GM19238 (cell line): ENCODE measurements around the gene AMBN.

Experiments
- DNase-seq: peaks from one replicate; pipeline ENCODE4 v3.0.0; 2011; ENCODE audit warnings: low spot score; ENCODE audit not compliant: insufficient read length

AMBN gene, protein sequence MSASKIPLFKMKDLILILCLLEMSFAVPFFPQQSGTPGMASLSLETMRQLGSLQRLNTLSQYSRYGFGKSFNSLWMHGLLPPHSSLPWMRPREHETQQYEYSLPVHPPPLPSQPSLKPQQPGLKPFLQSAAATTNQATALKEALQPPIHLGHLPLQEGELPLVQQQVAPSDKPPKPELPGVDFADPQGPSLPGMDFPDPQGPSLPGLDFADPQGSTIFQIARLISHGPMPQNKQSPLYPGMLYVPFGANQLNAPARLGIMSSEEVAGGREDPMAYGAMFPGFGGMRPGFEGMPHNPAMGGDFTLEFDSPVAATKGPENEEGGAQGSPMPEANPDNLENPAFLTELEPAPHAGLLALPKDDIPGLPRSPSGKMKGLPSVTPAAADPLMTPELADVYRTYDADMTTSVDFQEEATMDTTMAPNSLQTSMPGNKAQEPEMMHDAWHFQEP

DNA sequence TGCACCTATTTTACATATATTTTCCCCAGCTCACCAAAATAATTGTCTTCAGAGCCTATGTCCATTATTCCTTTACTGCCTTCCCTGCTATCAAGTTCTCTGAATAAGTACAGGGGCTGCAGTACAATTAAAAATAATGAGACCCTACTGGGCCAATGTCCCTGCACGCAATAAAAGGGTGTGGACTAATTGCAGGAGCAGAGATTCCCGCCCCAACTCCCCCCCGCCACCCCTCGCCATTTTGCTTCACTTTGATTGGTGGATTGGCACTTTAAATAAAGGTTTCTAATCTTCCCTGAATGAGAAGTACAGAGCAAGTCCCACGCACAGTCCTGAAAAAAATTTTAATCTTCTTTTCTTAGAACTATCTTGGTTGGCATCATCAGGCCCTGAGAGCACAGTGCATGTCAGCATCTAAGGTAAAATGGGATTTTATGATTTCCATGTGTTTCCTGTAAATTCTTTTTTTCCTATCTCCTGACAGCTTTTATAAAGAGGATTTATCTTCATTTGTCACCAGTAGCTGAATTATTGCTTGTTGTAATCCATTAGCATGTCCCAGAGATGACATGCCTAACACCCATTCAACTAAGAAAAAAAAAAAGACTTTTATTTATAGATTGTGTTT lies at the start of gene AMBN:
Gene AMBN, plus strand, starts transcription at position 302 of the 628 bp plus-strand sequence. Its CDS starts 103 bp downstream, at position 405.
- no peak for DNase-seq

DNA sequence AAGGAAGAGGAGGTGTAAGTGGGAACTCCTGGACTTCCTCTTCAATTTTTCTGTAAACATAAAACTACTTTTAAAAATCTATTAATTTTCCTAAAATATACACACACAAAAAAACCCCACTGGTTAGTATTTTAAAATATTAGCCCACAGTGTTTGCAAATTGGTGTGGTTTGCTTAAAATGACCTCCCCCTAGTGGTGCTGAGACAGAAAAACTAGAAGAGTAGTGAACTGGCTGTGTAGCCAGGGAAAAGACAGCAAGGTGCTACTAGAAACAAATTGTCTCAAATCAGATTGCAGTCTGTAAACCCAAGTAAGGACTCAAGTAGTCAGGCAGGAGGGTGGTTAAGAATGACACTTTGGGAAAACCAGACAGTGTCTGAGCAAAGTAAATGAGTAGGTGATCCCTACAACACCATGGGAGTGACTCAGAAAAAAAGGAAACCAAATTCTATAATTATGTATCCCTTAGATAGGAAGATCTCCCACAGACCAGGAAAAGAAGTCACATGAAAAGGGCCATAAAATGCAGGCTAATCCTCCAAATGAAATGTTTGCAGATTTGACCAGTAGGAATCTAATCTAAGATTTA lies 47.7 kb upstream of the AMBN start:
- no peak for DNase-seq

DNA sequence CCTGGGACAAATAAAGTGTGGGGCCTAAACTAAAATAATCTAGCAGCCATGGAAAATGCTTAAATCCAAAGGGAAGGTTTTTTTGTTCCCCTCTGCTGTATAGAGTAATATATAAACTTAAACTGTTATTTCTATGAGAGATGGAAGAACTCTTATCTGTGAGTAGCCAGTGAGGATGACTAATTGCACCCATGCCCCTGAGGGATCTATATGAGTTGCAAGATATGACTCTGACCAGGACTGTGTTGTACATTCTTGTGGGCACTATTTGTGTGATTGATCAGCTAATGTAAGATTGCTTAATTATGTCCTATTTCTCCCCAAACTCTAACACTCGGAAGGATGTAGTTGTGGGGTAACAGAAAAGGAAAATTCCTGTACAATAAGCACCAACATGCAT lies 35.2 kb upstream of the AMBN start:
- DNase-seq = no peak

DNA sequence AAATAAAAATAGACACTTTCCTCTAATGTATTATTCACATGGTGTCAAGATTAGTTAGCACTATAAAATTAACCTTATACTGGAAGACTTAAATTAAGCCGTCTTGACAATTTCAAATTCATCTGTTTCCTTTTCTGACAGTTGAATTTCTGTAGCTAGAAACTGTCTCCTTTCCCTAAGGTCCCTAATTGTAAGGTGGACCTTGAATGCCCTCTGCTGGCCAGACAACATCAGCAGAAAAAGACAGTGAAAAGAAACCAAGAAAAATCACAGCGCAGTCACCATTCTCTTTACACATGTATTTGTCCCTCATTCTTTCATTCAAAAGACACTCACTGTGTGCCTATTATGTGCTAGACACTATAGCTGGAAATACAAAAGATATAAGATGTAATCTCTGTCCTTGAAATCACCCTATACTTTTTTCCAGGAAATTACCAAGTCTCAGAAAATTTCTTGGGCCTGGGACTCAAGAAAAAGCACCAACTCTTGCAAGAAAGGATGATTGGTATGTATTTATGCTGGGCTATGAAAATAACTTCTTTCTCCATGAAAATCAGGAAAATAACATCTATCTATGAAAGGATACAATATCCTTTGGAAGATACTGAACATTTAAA lies 32.7 kb upstream of the AMBN start:
- peak; percentile 18 for DNase-seq

DNA sequence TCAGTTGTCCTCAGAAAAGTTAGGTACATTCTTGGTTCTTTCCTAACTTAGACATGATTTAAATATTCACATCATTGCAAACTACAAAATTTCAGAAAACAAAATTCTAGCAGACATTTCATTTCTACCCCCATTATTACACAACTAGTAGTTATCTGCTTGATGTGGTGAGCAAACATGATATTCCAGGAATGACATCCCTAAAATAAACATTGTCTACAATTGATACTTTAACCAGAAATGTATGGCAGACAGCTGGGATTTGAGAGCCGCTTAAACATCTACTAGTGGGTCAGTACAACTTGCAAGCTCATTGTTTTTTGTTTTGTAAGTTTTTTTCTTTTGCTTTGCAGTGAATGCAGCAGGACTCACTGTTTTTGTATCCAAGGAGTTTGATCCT lies 32.1 kb upstream of the AMBN start:
- no peak for DNase-seq

DNA sequence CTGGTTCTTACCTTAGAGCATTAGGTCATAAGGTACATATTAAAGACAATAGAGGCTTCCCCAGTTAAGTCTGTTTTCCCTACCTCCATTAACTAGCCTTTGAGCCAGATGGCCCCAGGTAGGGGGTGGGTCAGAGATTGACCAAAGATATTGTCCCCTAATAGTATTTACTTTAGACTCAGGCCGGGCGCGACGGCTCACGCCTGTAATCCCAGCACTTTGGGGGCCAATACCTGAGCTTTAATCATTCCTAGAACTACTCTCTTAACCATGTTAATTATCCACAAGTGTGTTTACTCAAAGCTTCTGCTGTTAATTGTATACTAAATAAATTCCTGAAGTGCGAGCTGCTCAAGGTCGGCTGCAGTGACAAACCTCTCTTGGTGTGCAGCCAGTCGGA lies 28.0 kb upstream of the AMBN start:
- DNase-seq = no peak

DNA sequence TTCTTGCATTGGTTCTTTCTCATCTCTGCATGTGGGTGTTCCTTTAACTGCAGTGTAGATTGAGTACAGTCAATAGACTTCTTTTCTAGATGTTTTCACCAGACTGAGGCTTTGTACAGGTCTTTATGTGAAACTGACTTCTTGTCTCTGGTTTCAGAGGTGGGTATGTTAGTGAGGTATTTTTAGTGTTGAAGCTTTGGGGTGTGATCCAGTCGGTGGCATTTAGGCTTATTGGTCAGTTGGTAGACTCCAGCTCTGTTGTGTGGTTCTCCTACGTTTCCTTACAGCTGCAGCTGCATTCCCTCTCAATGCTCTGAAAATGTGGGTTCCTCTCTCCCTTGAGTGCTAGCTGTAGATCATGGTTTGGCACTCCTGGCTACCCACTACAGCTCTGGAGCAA lies 21.3 kb upstream of the AMBN start:
- DNase-seq = no peak

DNA sequence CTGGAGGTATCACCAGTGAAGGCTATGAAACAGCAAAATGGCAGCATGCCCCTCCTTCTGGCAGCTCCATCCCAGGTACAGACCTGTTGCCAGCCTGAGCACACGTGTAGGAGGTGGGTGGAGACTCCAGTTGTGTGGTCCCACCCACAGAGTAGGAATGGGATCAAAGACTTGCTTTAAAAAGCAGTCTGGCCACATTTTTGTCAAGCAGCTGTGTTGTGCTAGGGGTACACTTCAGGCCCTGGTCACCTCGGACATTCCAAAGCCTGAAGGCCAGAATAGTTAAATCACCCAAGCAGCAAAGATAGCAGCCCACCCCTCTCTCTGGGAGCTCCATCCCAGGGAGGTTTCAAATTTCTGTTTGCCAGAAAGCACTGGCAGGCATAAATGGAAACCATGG lies 20.3 kb upstream of the AMBN start:
- no peak for DNase-seq

DNA sequence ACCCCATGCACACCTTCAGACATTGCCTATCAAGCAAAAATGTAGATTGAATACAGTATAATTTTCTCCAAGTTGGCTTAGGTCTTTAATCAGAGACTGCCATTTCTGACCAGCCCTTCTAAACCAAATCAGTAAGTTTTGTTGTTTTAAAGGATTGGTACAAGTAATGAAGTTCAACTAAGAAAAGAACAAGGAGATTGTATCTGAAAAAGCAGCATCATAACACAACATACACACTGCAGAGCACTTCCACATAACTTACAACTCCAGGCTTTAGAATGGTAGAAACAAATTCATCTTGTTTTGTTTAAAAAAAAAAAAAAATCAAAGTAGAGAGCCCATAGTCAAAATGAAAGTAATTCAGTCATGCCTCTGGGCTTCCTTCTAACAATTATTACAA lies 16.1 kb upstream of the AMBN start:
- no peak for DNase-seq

DNA sequence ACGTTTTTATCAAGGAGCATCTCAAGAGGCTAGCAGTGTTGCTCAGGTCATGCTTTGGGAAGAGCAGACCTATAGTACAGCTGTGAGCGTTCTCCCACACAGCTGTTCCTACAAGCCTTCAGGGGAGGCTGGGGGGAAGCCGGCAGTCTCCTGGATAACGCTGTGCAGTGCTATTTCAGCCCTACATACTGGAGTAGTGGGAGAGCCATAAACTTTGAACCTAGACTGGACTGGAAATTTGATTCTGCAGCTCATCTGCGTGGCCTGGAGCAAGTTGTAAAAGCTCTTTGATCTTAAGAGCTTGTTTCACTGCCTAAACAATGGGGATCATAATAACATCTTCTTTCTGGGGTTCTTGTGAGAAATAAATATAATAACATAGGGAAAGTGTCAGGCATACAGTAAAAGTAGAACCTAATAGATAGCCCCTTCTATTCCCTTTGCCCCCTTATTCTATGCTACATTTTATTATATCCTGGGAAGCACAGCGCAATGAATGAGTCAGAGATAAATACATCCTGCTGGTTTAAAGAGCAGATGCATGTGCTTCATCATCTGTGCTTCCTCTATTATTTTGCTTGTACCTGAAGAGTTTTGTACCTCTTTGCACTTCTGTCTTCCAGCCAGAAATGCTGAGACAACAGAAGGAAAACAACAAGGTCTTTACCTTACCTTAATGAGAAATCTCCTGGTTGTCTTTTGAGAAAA lies 14.7 kb upstream of the AMBN start:
- no peak for DNase-seq

DNA sequence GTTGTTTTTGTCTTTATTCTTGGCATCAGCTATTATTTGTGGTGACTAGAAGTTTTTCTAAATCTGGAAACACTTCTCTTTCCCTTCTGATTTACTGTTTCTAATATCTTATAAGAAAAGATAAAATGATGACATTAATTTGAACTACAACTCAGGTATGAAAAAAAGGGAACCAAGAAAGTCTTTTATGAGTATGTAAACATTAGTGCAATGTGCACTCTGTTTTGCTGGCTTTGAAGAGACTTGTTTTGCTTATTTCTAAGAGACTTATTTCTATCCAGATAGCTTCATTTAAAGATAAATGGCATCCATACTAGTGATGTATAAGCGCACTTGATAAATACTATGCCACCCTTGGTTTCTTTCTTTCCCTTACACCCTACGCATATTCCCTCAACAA lies 10.1 kb upstream of the AMBN start:
- DNase-seq = no peak

DNA sequence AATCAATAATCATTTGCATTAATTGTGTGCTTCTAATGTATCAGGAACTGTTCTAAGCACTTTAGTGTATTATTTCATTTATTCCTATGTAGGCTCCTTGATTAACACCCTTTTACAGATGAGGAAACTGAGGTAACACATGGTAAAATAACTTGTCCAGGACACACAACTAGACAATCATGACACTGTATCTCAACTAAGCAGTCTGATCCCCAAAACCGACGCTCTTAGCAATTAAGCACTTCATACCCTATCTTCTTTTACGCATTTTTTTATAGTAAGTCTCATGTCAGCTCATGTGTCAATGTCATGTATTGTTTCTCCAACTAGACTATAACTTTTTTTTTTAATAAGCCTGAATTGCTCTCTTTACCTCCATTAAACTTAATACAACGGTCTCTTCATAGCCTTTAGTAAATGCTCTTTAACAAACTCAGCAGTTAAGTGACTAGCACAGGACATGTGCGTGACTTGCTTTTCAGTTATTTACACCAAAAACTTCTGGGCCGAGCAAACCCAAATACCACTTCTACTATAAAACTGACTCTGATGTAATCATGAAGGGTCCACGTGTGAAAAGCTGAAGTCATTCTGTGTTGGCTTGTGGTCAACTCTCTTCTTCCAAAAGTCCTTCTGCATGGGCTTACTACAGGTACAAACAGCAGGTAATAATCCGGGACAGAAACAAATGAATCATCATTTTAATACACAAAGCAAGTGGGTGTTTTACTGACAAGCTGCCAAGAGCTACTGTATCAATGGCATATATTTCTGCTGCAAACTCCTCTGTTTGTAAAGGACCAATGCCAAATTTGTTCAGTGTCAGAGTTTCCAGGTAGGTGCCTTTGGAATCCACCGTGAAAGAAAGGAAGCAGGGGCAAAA lies 7.9 kb upstream of the AMBN start:
- no peak for DNase-seq

DNA sequence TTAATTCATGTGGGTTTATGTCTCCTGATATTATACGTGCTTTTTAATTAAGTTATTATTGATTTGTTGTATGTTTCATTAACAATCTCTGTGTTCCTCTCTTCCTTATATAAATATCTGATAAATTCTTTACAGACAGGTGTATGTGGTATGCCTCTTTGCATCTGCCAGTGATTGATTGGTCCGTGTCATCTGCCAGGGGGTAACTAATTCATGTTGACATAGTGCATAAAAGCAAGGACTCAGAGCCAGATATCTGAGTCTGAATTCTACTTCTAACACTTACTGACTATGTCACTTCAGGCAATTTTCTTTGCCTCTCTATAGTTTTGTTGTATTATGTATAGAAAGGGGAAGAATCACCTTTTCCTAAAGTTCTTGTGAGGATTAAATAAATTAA lies 5.2 kb upstream of the AMBN start:
- DNase-seq = no peak

DNA sequence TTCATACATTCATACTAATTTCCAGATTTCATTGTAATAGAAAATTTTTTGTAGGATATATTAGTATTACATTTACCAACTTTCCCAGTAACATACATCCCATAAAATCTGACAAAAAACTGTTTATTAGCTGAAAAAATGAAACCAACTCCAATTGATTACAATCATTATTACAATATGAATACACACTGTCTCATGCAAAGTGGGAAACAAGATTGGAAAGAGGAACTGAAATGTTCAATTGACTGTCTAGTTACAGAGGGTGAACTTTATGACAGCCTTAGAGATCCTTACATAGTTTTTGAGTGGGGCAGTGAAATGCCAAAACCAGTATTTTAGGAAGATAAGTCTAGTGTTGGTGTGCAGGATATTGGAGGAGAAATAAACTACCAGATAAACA lies 2.3 kb upstream of the AMBN start:
- peak; percentile 3 for DNase-seq

DNA sequence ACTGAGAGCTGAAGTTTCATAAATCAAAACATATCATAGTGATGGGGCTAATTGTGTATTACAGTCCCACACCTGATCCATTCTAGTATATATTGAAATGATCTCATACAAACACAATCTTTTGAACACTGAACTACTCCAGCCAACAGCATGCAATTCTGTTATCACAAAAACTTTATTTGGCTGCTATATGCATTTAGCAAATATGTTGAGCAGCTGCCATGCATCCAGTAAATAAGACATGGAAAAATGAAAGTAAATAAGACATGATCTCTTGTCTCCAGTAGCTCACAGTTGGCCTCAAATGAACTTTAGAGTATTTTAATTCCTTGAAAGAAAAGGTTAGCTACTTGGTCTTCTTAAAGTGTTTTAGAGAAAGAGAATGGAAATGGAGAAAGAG lies 2.1 kb downstream of the AMBN start:
- DNase-seq = no peak

DNA sequence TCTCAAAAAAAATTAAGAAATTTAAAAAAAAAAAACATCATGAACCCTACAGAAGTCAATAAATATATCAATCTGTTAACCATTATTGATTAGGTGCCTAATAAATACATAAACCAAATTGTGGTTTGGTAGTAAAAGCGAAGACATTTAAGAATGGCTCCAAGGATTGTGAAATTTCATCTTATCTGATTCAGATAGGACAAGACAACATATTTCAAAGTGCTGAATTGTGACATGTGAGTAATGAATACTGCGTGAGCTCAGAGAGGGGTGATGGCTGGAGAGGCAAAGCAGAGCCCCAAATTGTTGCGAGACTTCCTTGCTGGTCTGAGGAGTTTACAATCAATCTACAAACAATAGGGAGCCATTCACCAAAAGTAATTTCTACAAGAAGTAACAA lies 8.2 kb downstream of the AMBN start:
- no peak for DNase-seq

DNA sequence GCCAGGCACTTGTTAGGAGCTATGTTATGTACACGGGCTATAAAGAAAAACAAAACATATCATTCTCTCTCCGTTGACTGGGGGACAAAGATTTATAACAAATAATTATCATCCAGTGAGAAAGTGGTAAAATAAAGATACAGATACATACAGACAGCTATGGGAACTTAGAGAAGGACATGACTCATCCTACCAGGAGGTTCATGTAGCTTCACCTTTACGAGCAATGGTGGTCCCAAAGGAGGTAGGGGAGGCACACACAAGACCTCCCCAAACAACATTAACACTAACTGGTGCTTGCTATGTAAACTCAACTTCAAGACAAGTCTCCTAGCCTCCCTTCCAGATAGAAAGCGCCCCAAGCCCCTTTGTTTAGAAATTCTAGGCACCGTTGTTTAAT lies 8.9 kb downstream of the AMBN start:
- DNase-seq = no peak

DNA sequence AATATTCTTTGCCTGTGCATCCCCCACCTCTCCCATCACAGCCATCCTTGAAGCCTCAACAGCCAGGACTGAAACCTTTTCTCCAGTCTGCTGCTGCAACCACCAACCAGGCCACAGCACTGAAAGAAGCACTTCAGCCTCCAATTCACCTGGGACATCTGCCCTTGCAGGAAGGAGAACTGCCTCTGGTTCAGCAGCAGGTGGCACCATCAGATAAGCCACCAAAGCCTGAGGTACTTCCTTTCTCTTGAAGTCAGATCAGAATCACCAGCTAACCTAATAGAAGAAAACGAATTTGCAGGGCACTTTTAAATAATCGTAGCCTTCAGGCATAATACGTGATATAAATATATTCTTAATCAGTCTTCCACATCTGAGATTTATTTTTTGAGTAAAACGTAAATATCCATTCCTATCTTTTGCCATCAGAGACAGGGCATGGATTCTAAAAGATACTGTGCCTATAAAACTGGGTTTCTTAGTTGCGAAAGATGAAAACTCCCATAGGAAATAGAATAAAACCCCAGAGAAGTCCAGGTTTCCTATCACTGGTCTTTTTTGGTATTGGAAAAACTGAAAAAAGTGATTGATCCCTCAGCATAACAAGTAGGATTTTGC lies 9.5 kb downstream of the AMBN start:
- peak; percentile 35 for DNase-seq

DNA sequence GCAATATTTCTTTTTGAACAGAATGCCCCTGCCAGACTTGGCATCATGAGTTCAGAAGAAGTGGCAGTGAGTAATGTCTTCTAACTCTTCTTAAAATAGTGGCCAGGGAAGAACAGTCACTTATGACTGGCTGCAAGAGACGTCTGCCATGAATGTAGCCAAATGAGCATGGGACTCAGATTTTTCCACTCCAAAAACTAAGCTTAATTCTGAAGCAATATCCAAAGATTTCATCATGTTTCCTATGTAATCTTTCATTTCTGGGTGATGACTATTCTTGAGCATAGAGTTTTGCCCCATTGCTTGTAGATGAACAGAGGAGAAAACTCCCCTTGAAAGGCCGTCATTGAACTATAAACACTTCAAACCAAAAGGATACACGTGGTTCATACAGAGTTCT lies 11.8 kb downstream of the AMBN start:
- DNase-seq = no peak

DNA sequence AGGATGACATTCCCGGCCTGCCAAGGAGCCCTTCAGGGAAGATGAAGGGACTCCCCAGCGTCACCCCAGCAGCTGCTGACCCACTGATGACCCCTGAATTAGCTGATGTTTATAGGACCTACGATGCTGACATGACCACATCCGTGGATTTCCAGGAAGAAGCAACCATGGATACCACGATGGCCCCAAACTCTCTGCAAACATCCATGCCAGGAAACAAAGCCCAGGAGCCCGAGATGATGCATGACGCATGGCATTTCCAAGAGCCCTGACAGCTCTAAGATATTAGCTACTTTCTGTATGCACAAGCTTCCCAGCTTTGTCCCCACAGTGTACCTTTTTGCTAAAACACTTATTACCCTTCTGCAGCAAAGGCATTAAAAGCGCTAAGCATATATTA lies 14.4 kb downstream of the AMBN start:
- DNase-seq = no peak
